Stimulated activated naive CD8-positive, alpha-beta T cell treated with anti-CD3 and anti-CD28 coated beads, Interleukin-15, Interleukin-2, amounts not matched to agents 100 U/mL and 50 U/mL, for 24 hours (primary cell): ENCODE results near the gene FAM120B.
A peak's percentile ranks its signal among the peaks of the same experiment; 100 is the strongest.

Source experiments
- ATAC-seq: fragments of 150-1000 bp; cut with Tn5 transposase; one replicate; pipeline ENCODE4 v1.10.0; 2021
- DNase-seq: peaks from one replicate; pipeline ENCODE4 v3.0.0; 2021

FAM120B gene

GRCh38 chr6:170286246-170286933 is 20.2 kb upstream of the FAM120B start:
- DNase-seq = no peak
- no peak for ATAC-seq

- DNase-seq (no peak), ATAC-seq (no peak)
These were observed 19.7 kb upstream of the FAM120B start for GRCh38 chr6:170286934-170287265.

- no peak for DNase-seq
- no peak for ATAC-seq
These were observed 19.1 kb upstream of the FAM120B start for GRCh38 chr6:170287371-170287876.

- no peak for DNase-seq
These were observed 18.4 kb upstream of the FAM120B start for GRCh38 chr6:170288091-170288631.

GRCh38 chr6:170288852-170289179 is 17.7 kb upstream of the FAM120B start:
- DNase-seq (no peak), ATAC-seq (no peak)

More at GRCh38 chr6:170288091-170288631, 18.4 kb upstream of the FAM120B start:
- ATAC-seq = no peak

DNA sequence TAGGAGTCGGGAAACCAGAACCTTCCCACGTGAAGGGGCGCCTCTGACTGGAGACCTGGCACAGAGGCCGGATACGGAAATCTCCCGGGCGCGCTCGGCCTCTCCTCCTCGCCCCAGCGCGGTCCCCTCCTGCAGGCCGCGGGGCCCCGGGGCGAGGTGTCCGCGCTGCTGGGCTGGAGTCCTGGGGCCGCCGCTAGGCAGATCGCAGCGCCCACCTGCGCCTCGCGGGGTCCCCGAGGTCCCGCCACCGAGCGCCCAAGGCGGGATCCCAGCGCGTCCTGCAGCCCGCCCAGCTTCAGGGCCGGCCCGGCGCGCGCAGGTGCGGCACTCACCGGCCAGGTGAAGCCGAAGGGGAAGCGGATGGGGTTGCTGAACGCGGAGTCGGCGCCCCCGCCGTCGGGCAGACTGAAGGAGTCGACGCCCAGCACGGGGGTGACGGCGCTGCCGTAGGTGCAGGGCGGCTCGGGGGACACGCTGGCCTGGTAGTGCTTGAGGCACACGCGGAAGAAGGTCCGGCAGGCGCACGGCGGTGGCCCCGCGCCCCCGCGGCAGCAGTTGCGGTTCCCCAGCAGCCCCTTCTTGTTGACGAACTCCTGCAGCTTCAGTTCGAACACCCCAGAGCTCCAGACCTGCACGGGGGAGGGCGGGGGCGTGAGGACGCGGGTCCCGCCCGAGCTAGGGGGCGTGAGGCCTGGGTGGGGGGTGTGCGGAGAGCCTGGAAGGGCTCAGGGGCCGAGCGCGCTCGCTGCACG is 17.2 kb upstream of the FAM120B start:
- ATAC-seq (peak; percentile 24), DNase-seq (no peak)

- DNase-seq = no peak
- no peak for ATAC-seq
These were observed 16.6 kb upstream of the FAM120B start for GRCh38 chr6:170289951-170290295.

DNA sequence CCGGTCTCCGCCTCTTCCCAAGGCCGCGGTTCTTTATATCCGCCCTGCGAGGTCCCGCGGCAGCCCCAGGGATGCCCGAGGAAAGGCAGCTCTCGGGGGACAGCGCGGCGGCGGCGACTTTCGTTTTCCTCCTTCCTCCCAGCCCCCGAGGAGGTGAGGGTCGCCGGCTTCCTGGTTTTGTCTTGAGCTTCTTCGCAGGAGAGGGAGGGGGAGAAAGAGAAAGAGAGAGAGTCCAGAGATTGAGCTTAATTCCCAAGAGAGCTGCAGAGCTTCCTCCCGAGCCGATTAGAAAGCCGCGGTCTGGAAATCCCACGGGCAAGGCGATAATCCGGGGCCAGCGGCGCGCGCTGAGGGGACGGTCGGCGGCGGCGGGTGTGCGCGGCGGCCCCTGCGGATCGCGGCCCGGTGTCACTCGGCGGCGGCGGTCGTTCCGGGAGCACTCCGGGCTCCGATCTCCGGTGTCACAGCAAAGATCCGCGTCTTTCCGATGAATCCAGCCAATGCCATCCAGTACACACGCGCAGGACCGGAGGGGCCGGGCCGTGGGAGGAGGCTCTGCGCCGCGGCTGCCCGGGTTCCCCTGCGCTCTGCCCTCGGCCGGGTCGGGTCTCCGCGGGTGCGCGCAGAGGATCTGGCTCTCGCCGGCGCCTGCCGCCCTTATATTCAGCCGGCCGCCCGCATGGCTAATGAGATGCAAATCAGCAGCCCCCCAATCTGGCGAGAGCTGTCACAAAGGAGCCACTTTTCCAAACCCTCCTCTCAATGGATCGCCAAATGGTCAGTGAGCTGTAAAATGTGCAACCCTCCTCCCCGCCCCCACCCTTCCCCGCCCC is 16.0 kb upstream of the FAM120B start, which contains the start of gene DLL1:
Gene DLL1 (minus strand): TSS at position 783 of the 833 bp plus-strand sequence. CDS start 939 bp downstream, outside the sequence.
- DNase-seq (peak; percentile 51), ATAC-seq (no peak)

DNA sequence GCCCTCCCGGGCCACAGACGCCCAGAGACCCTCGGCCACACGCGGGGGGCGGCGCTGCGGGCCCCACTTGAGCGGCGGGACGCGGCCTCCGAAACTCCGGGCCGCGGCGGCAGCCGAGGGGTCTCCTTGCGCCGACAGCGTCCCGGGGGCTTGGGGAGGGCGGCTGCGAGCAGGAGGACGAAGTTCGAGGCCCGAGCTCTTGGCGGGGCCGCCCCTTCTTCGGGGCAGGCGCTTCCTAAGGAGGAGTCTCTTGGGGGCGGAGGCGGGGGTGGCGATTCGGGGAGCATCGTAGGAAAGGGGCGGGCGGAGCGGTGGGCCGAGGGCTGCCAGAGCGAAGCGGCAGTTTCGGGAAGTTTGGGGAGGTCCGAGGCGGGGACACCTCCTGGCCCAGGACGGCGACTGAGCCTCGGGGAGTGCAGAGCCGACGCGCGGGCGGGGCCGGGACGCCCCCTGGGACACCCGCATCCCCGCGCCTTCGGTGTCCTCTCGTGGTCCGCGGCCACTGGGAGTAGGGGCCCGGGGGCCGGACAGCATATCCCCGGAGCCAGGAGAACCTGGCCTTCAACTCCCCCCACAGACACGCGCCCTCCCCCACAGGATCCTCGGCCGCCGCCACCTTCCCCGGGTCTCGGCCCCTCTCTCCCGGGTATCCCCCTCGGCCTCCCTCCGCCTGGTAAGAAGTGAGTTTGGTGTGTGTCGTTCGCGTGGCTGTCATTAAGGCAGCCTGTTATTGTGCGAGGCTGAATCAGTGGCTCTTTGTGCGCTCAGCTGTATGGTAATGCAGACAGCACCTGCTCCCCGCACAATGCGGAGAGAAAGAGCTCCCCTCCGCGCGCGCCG is 15.1 kb upstream of the FAM120B start:
- DNase-seq (peak; percentile 61), ATAC-seq (peak; percentile 30)

DNA sequence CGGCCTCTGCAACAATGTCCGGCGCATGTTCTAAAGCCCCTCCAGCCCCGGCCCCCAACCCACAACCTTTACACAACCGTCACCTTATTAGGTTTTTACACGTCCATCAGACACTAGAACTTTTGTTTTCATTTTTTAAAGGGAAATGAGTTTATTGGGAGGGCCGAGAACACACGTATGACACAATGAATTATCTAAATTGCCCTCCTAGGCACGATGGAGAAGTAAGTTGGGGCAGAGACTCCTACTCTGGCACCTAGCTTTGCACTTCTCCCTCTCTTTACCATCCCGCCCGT is 14.5 kb upstream of the FAM120B start:
- DNase-seq = no peak
- ATAC-seq = no peak

GRCh38 chr6:170292407-170293158 is 14.0 kb upstream of the FAM120B start:
- ATAC-seq (no peak), DNase-seq (no peak)

DNA sequence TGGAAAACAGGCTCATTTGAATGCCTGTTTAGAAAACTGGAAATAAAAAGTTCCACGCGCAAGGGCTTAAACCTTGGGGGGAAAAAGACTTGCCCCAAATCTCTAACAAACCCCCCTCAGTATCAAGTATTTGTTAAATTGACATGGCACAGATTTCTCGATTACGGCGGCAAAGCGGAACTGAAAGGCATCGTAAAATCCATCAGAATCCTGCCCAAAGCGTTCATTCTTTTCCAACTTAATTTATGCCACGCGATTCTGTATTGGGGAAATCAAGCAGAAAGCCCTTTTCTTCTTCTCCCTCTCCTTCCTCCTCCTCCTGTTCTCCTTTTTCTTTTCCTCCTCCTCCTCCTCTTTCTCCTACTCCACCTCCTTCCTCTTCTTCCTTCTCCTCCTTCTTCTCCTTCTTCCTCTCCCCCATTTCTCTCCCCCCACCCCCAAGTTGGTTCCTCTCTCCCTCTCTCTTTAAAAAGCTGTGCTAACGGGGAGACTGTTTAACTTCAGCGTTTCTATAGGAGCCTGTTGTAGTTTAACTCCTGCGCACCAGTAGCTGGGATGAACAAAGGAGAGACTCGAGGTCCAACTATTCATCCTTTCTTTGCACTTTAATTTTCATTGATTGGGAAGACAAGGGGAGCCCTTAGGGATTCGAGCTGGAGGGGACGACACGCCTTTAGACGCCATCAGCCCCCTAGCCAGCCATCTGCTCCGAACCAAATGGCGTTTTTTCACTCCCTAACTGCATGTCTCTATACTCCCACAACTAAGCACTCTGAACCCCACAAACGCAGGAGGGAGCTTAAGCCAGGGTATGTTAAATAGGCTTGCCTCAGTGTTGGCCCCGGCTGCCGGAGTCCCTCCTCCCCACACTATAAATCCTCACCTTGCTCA is 13.0 kb upstream of the FAM120B start:
- ATAC-seq (no peak), DNase-seq (no peak)

DNA sequence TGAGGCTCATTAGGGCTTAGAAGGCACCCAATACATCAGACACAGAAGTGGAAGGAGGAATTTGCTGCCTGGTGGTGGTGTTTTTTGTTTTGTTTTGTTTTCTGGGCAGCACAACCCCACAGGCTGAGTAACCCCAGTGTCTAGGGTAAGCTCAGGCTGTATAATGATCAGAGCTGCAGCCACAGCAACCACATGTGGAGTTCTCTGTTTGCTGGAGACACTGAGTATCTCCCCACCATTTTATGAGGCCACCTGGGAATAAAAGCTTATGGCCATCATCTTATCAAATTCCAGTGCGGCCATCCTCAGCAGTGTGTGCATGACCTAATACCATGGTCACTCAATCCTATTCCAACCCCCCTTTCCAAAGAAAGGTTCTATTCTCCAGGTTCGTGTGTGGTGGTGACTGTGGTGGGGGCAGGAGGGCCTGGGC is 12.2 kb upstream of the FAM120B start:
- DNase-seq (no peak), ATAC-seq (no peak)

- DNase-seq (no peak), ATAC-seq (no peak)
These were observed 11.6 kb upstream of the FAM120B start for GRCh38 chr6:170294813-170295509.

- DNase-seq = peak; percentile 67
- peak; percentile 42 for ATAC-seq
These were observed 10.8 kb upstream of the FAM120B start for GRCh38 chr6:170295510-170296422.

- no peak for ATAC-seq
These were observed 10.2 kb upstream of the FAM120B start for GRCh38 chr6:170296423-170296745.

GRCh38 chr6:170296746-170297575 is 9.6 kb upstream of the FAM120B start:
- ATAC-seq (no peak), DNase-seq (no peak)

More at GRCh38 chr6:170296423-170296745, 10.2 kb upstream of the FAM120B start:
- no peak for DNase-seq
